Neural progenitor cell (in vitro differentiated cells): ENCODE results near the gene SOS2.

Experiments
- EZH2 ChIP-seq: fragments of 200-600 bp; sonication (generic); IDR thresholded peaks from 2 replicates; pipeline ENCODE4 v1.6.1; 2017; ENCODE audit warnings: antibody characterized with exemption, mild to moderate bottlenecking, moderate library complexity
- TF ChIP-seq, protein P1 (sequence below): fragments of 200-600 bp; sonication (generic); IDR thresholded peaks from 2 replicates; pipeline ENCODE4 v1.5.1; 2017; ENCODE audit warnings: antibody characterized with exemption, mild to moderate bottlenecking

DNA sequence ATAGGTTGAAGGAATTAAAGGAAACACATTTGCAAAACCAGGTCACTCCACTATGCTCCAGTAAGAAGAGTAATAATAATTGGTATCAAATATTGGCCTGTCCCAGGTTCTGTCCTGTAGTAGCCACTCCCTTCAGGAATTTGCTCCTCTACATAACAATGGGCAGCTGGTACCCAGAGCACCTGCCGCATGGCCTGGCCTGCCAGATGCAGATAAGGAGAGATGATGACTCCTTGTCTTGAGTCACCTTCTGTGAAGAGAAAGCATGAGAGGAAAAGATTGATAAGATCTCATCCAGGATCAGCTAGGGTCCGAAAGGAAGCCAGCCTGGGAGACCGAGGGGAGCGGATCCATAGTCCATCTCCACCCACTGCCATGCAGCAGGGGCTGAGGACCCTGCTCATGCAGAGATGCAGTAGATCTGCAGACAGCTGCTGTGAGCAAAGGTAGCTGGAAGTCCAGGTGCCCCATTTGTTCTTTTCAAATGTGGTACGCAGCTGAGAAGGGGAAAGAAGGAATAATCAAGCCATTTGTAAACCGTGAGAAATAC is 139.3 kb downstream of the SOS2 start:
- TF ChIP-seq, protein P1, sequence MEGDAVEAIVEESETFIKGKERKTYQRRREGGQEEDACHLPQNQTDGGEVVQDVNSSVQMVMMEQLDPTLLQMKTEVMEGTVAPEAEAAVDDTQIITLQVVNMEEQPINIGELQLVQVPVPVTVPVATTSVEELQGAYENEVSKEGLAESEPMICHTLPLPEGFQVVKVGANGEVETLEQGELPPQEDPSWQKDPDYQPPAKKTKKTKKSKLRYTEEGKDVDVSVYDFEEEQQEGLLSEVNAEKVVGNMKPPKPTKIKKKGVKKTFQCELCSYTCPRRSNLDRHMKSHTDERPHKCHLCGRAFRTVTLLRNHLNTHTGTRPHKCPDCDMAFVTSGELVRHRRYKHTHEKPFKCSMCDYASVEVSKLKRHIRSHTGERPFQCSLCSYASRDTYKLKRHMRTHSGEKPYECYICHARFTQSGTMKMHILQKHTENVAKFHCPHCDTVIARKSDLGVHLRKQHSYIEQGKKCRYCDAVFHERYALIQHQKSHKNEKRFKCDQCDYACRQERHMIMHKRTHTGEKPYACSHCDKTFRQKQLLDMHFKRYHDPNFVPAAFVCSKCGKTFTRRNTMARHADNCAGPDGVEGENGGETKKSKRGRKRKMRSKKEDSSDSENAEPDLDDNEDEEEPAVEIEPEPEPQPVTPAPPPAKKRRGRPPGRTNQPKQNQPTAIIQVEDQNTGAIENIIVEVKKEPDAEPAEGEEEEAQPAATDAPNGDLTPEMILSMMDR, result no peak
- no peak for TF ChIP-seq EZH2
